LNCAP (cell line): ENCODE results near the gene GSS.

Experiments used
- CTCF ChIP-seq: fragments of 450-650 bp; IDR thresholded peaks from 2 replicates; pipeline ENCODE4 v1.5.1; 2017; ENCODE audit warnings: mild to moderate bottlenecking

GSS gene

GRCh38 chr20:34996243-34997028 lies 40.8 kb upstream of the GSS start:
- no peak for TF ChIP-seq CTCF

GRCh38 chr20:34995696-34996095 lies 40.1 kb upstream of the GSS start:
- no peak for TF ChIP-seq CTCF

GRCh38 chr20:34995192-34995591 lies 39.6 kb upstream of the GSS start:
- no peak for TF ChIP-seq CTCF

GRCh38 chr20:34994509-34995131 lies 39.0 kb upstream of the GSS start:
- TF ChIP-seq CTCF = no peak

GRCh38 chr20:34993941-34994508 lies 38.4 kb upstream of the GSS start:
- TF ChIP-seq CTCF = no peak

GRCh38 chr20:34992751-34993417 lies 37.3 kb upstream of the GSS start:
- TF ChIP-seq CTCF = no peak

GRCh38 chr20:34990661-34991214 lies 35.1 kb upstream of the GSS start:
- TF ChIP-seq CTCF = no peak
